Neural crest cell (in vitro differentiated cells): ENCODE results near the gene RHOC. TPM values are rescaled to one million over a fixed set of nuclear protein-coding genes. Genes with fewer than 3 reads are reported as not detected.
A peak's percentile ranks its signal among the peaks of the same experiment; 100 is the strongest.

Experiments used
- DNase-seq: peaks from one replicate; pipeline ENCODE4 v3.0.0; 2021; ENCODE audit warnings: low read depth, mixed read lengths, low spot score
- H3K27ac Mint-ChIP-seq: one replicate; pipeline ENCODE4 v1.8.0; 2021; ENCODE audit warnings: mild to moderate bottlenecking, mixed read lengths; ENCODE audit not compliant: unreplicated experiment
- H3K27me3 Mint-ChIP-seq: 2 replicates; pipeline ENCODE4 v1.8.0; 2021; ENCODE audit warnings: low read depth, mild to moderate bottlenecking, mixed read lengths
- H3K36me3 Mint-ChIP-seq: 2 replicates; pipeline ENCODE4 v1.8.0; 2021; ENCODE audit warnings: low read depth, mild to moderate bottlenecking, mixed read lengths
- H3K4me1 Mint-ChIP-seq: 2 replicates; pipeline ENCODE4 v1.8.0; 2021; ENCODE audit warnings: mixed read lengths
- H3K4me3 Mint-ChIP-seq: one replicate; pipeline ENCODE4 v1.8.0; 2021; ENCODE audit warnings: mild to moderate bottlenecking, mixed read lengths
- H3K9me3 Mint-ChIP-seq: 2 replicates; pipeline ENCODE4 v1.8.0; 2021; ENCODE audit warnings: mixed read lengths
- total RNA-seq: library from RNA; stranded (reverse); gene quantifications from 2 replicates; pipeline ENCODE4 v1.2.1, GENCODE V29; 2021
- TF ChIP-seq, protein P1 (sequence below): fragments of 200-600 bp; sonication (generic); conservative IDR thresholded peaks from 2 replicates; pipeline ENCODE4 v1.5.0; 2021; ENCODE audit warnings: antibody characterized with exemption, mild to moderate bottlenecking

RHOC gene
- total RNA-seq, 1 donor from 2014 or later = 125 TPM

- Mint-ChIP-seq H3K4me1 (peaks cover 68% of the 10 kb centered on the region), H3K36me3 (peaks cover 7% of the 10 kb centered on the region), H3K9me3 (no peaks in the 10 kb centered on the region), H3K27ac (peak overlapping the region; percentile 95), H3K27me3 (peaks cover 6% of the 10 kb centered on the region), H3K4me3 (peak overlapping the region; percentile 19)
- DNase-seq = no peak
- TF ChIP-seq, protein P1, sequence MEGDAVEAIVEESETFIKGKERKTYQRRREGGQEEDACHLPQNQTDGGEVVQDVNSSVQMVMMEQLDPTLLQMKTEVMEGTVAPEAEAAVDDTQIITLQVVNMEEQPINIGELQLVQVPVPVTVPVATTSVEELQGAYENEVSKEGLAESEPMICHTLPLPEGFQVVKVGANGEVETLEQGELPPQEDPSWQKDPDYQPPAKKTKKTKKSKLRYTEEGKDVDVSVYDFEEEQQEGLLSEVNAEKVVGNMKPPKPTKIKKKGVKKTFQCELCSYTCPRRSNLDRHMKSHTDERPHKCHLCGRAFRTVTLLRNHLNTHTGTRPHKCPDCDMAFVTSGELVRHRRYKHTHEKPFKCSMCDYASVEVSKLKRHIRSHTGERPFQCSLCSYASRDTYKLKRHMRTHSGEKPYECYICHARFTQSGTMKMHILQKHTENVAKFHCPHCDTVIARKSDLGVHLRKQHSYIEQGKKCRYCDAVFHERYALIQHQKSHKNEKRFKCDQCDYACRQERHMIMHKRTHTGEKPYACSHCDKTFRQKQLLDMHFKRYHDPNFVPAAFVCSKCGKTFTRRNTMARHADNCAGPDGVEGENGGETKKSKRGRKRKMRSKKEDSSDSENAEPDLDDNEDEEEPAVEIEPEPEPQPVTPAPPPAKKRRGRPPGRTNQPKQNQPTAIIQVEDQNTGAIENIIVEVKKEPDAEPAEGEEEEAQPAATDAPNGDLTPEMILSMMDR = no peak
Observed at GRCh38 chr1:112702067-112702395, 4.9 kb downstream of the RHOC start.

- TF ChIP-seq, protein P1 = no peak
- Mint-ChIP-seq H3K4me3 (peak overlapping the region; percentile 80), H3K4me1 (peaks cover 67% of the 10 kb centered on the region), H3K36me3 (peaks cover 7% of the 10 kb centered on the region), H3K27me3 (peaks cover 6% of the 10 kb centered on the region), H3K9me3 (no peaks in the 10 kb centered on the region), H3K27ac (peak overlapping the region; percentile 95)
- no peak for DNase-seq
Observed at GRCh38 chr1:112701227-112702066, 5.5 kb downstream of the RHOC start.

DNA sequence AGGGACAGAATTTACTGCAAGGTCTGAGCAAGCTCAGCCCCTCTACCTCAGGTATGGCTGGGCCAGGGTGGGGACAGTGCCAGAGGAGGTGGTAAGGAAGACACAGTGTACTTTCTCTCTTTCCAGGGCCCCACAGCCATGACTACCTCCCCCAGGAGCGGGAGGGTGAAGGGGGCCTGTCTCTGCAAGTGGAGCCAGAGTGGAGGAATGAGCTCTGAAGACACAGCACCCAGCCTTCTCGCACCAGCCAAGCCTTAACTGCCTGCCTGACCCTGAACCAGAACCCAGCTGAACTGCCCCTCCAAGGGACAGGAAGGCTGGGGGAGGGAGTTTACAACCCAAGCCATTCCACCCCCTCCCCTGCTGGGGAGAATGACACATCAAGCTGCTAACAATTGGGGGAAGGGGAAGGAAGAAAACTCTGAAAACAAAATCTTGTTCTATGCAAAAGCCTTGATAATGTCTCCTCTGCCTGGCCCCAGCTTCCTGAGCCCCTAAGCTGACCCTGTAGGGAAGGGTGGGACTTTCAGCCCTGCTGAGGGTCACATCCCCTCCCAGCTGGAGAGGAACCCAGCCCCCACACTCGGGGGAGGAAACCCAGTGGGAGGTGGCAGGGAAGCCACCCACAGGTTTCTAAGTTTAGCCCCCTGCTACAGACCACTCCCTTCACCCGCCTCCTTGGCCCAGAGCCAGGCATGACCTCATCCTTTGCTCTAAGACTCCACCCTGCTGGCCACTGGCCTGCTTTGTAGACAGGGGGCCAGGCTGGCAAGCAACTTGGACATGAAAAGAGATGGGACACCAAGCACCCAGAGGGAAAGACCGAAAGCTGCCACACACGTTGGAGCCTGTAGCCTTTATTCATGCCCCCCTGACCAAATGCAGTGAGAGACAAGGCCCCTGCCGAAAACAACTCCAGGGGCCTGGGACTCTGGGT is 6.4 kb downstream of the RHOC start:
- TF ChIP-seq, protein P1 = no peak
- no peaks in the 10 kb centered on the region for H3K9me3 Mint-ChIP-seq
- peak; percentile 62 for DNase-seq

GRCh38 chr1:112699425-112700144 is 7.3 kb downstream of the RHOC start:
- TF ChIP-seq, protein P1 = no peak
- Mint-ChIP-seq H3K9me3 (no peaks in the 10 kb centered on the region), H3K27ac (peak overlapping the region; percentile 12)

More for the DNA sequence above, 6.4 kb downstream of the RHOC start:
- H3K4me1 Mint-ChIP-seq = peaks cover 59% of the 10 kb centered on the region
- H3K27ac Mint-ChIP-seq = peak overlapping the region; percentile 95
- H3K27me3 Mint-ChIP-seq = peaks cover 6% of the 10 kb centered on the region
- H3K4me3 Mint-ChIP-seq = peak overlapping the region; percentile 80
- H3K36me3 Mint-ChIP-seq = peaks cover 7% of the 10 kb centered on the region

More at GRCh38 chr1:112699425-112700144, 7.3 kb downstream of the RHOC start:
- DNase-seq = no peak
- Mint-ChIP-seq H3K4me1 (peaks cover 49% of the 10 kb centered on the region), H3K4me3 (peak overlapping the region; percentile 49), H3K27me3 (peaks cover 4% of the 10 kb centered on the region), H3K36me3 (peaks cover 7% of the 10 kb centered on the region)
